GM15510 (cell line): Measurements from ENCODE around the gene MYCN.

Experiments used
- POLR2A ChIP-seq: IDR thresholded peaks from 3 replicates; pipeline ENCODE4 v1.6.1; 2011; ENCODE audit warnings: borderline replicate concordance; ENCODE audit not compliant: insufficient read length; ENCODE audit errors: extremely low read depth

Gene MYCN

GRCh38 chr2:15944325-15945017, 4.1 kb downstream of the MYCN start:
- TF ChIP-seq POLR2A = no peak

- TF ChIP-seq POLR2A = no peak
These were observed 5.8 kb downstream of the MYCN start for GRCh38 chr2:15945909-15946705.

GRCh38 chr2:15946983-15947382, 6.6 kb downstream of the MYCN start:
- no peak for TF ChIP-seq POLR2A

- TF ChIP-seq POLR2A = no peak
These were observed 7.1 kb downstream of the MYCN start for GRCh38 chr2:15947431-15947830.

- TF ChIP-seq POLR2A = no peak
These were observed 8.3 kb downstream of the MYCN start for GRCh38 chr2:15948704-15948957.

GRCh38 chr2:15949126-15949525, 8.8 kb downstream of the MYCN start:
- no peak for TF ChIP-seq POLR2A

- no peak for TF ChIP-seq POLR2A
These were observed 9.2 kb downstream of the MYCN start for GRCh38 chr2:15949551-15949950.

GRCh38 chr2:15950088-15950952, 10.0 kb downstream of the MYCN start:
- TF ChIP-seq POLR2A = no peak

GRCh38 chr2:15952451-15953146, 12.2 kb downstream of the MYCN start:
- no peak for TF ChIP-seq POLR2A

GRCh38 chr2:15953147-15953630, 12.8 kb downstream of the MYCN start:
- no peak for TF ChIP-seq POLR2A

- no peak for TF ChIP-seq POLR2A
These were observed 13.7 kb downstream of the MYCN start for GRCh38 chr2:15953891-15954680.

GRCh38 chr2:15954761-15955160, 14.4 kb downstream of the MYCN start:
- TF ChIP-seq POLR2A = no peak

- no peak for TF ChIP-seq POLR2A
These were observed 15.1 kb downstream of the MYCN start for GRCh38 chr2:15955232-15955988.

GRCh38 chr2:15956230-15956629, 15.9 kb downstream of the MYCN start:
- TF ChIP-seq POLR2A = no peak
